ENCODE measurements around the gene ADARB2. TPM values are rescaled to one million over a fixed set of nuclear protein-coding genes. Genes with fewer than 3 reads are reported as not detected.
"Not testable (repeated sequence)": the region's sequence is repeated elsewhere in the genome, so short reads cannot be mapped to it uniquely, and the experiment has no call there.

ADARB2 gene
- total RNA-seq, 1 donor from 2014 or later, result under 0.01 TPM

DNA sequence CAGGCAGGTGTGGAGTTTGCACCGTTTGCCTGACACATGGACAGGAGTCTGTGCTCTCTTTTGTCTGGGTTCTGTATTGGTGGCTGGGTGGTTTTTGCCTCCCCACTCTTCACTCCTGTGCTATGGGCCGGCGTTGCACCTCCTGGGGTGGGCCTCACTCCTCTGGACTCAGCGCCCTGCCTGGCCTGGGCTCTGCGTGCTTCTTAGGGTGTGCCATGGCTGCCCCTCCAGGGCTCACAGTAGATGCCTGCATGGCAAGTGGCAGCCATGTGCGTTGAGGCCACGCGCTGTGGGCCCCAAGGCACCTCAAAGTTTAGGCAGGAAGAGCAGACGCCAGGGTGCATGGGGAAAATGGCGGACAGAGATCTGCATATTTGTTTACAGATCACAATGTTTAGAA, 319.8 kb downstream of the ADARB2 start:
- H3K9ac ChIP-seq (ENCODE audit: low read depth in 1 of 3, low read length in 3 of 3), result no peak overlapping the region
- no peaks in the 10 kb centered on the region for H3K9me3 ChIP-seq (ENCODE audit: control insufficient read depth in 3 of 3, low read length in 3 of 3)
- no peaks in the 10 kb centered on the region for H3K4me1 ChIP-seq (ENCODE audit: control insufficient read depth in 3 of 3, insufficient read depth in 3 of 3, low read length in 3 of 3)
- no peaks in the 10 kb centered on the region for H3K36me3 ChIP-seq (ENCODE audit: control insufficient read depth in 3 of 3, insufficient read depth in 3 of 3, low read length in 3 of 3)
- no peak overlapping the region for H3K27ac ChIP-seq (ENCODE audit: low read depth, low read length)
- H3K4me3 ChIP-seq (ENCODE audit: low read length in 3 of 3), result no peak overlapping the region
- peaks cover 7 to 34% (median 11%) of the 10 kb centered on the region in 3 donors for H3K27me3 ChIP-seq (ENCODE audit: control insufficient read depth in 3 of 3, insufficient read depth in 3 of 3, low read length in 3 of 3)

DNA sequence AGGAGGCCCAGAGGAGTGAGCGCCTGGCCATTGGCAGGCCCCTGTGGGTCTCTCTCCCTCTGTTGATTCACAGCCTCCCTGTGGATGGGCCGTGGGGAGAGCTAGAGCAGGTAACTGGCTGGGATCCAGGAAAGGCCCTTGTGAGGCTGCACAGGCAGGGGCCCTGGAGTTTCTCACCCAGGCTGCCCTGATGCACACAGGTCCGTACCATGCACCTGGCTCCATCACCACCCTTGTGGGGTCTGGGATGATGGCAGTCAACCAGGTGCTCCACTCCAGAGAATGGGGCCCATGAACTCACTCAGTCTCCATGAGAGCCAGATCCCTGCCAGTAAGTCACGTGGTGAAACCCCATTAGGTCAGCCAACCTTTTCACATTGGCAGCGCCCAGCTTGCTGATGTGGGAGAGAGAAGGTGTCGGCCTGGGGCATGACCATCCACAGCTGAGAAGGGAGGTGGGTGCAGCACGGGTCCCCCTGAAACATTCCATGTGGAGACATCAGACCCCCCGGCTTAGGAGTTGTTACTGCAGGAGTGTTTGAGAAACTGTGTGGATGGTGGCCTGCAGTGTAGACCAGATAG, 320.8 kb downstream of the ADARB2 start:
- Histone ChIP-seq H3K36me3 (ENCODE audit: control insufficient read depth in 3 of 3, insufficient read depth in 3 of 3, low read length in 3 of 3) (no peaks in the 10 kb centered on the region), H3K4me1 (ENCODE audit: control insufficient read depth in 3 of 3, insufficient read depth in 3 of 3, low read length in 3 of 3) (no peaks in the 10 kb centered on the region), H3K9ac (ENCODE audit: low read depth in 1 of 3, low read length in 3 of 3) (no peak overlapping the region), H3K27ac (ENCODE audit: low read depth, low read length) (no peak overlapping the region), H3K9me3 (ENCODE audit: control insufficient read depth in 3 of 3, low read length in 3 of 3) (no peaks in the 10 kb centered on the region), H3K27me3 (ENCODE audit: control insufficient read depth in 3 of 3, insufficient read depth in 3 of 3, low read length in 3 of 3) (peaks cover 7 to 34% (median 9%) of the 10 kb centered on the region in 3 donors), H3K4me3 (ENCODE audit: low read length in 3 of 3) (no peak overlapping the region)

DNA sequence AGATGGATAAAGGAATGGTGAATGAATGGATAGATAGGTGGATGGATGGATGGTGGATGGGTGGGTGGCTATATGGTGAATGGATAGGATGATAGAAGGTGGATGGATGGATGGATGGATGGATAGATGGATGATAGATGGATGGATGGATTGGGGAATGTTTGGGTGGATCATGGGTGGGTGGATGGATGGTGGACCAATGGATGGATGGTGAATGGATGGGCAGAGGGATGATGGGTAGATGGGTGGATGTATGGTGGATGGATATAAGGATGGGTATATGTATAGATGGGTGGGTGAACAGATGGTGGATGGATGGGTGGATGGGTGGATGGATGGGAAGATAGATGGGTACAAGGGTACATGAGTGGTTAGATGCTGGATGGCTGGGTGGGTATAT, 322.4 kb downstream of the ADARB2 start:
- Histone ChIP-seq H3K27ac (ENCODE audit: low read depth, low read length) (no peak overlapping the region), H3K4me1 (ENCODE audit: control insufficient read depth in 3 of 3, insufficient read depth in 3 of 3, low read length in 3 of 3) (no peaks in the 10 kb centered on the region), H3K9ac (ENCODE audit: low read depth in 1 of 3, low read length in 3 of 3) (no peak overlapping the region), H3K9me3 (ENCODE audit: control insufficient read depth in 3 of 3, low read length in 3 of 3) (no peaks in the 10 kb centered on the region), H3K36me3 (ENCODE audit: control insufficient read depth in 3 of 3, insufficient read depth in 3 of 3, low read length in 3 of 3) (no peaks in the 10 kb centered on the region), H3K4me3 (ENCODE audit: low read length in 3 of 3) (no peak overlapping the region), H3K27me3 (ENCODE audit: control insufficient read depth in 3 of 3, insufficient read depth in 3 of 3, low read length in 3 of 3) (peaks cover 4 to 23% (median 6%) of the 10 kb centered on the region in 3 donors)

DNA sequence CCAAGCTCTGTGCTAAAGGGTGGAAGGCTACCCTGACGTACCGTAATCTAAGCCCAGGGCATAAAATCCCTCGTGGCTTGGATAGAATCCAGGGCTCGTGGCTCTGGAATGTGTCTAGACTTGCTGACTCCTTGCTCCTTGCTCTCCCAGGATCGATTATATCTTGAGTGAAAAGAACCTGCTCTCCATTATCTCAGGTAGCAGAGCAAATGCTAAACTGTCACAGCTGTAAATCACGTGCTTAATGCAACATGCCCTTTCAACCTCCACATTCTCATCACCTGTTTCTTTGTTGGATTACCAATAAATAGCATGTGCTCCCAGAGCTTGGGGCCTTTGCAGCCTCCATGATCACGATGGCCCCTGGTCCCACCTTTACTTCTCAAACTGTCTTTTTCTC, 323.0 kb downstream of the ADARB2 start:
- H3K36me3 ChIP-seq (ENCODE audit: control insufficient read depth in 3 of 3, insufficient read depth in 3 of 3, low read length in 3 of 3); H3K4me1 ChIP-seq (ENCODE audit: control insufficient read depth in 3 of 3, insufficient read depth in 3 of 3, low read length in 3 of 3); H3K9me3 ChIP-seq (ENCODE audit: control insufficient read depth in 3 of 3, low read length in 3 of 3); H3K9ac ChIP-seq (ENCODE audit: low read depth in 1 of 3, low read length in 3 of 3); H3K27ac ChIP-seq (ENCODE audit: low read depth, low read length); H3K4me3 ChIP-seq (ENCODE audit: low read length in 3 of 3): not testable (repeated sequence)
- H3K27me3 ChIP-seq (ENCODE audit: control insufficient read depth in 3 of 3, insufficient read depth in 3 of 3, low read length in 3 of 3), result peaks cover under 1 to 18% (median 4%) of the 10 kb centered on the region in 3 donors

DNA sequence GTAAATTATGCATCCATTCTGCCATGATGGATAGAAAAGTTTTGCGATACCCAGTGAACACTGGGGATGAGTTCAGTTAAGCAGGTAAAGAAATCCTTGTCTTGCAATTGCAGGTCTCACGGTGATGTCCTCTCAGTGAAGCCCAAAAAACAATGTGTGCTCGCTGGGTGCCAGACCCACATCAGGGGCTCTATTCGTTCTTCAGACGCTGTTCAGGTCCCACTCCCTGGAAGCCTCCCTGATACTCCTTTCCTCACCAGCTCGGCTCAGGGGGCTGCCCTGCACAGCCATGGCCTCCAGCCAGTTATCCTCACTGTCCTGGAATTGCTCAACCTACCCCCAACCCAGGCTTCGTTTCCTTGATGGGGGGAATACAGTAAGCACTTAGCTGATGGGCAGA, 323.5 kb downstream of the ADARB2 start:
- Histone ChIP-seq H3K9ac (ENCODE audit: low read depth in 1 of 3, low read length in 3 of 3) (no peak overlapping the region), H3K36me3 (ENCODE audit: control insufficient read depth in 3 of 3, insufficient read depth in 3 of 3, low read length in 3 of 3) (no peaks in the 10 kb centered on the region), H3K9me3 (ENCODE audit: control insufficient read depth in 3 of 3, low read length in 3 of 3) (no peaks in the 10 kb centered on the region), H3K4me1 (ENCODE audit: control insufficient read depth in 3 of 3, insufficient read depth in 3 of 3, low read length in 3 of 3) (no peaks in the 10 kb centered on the region), H3K27ac (ENCODE audit: low read depth, low read length) (no peak overlapping the region), H3K4me3 (ENCODE audit: low read length in 3 of 3) (no peak overlapping the region), H3K27me3 (ENCODE audit: control insufficient read depth in 3 of 3, insufficient read depth in 3 of 3, low read length in 3 of 3) (peaks cover 0 to 17% (median 3%) of the 10 kb centered on the region in 3 donors)

DNA sequence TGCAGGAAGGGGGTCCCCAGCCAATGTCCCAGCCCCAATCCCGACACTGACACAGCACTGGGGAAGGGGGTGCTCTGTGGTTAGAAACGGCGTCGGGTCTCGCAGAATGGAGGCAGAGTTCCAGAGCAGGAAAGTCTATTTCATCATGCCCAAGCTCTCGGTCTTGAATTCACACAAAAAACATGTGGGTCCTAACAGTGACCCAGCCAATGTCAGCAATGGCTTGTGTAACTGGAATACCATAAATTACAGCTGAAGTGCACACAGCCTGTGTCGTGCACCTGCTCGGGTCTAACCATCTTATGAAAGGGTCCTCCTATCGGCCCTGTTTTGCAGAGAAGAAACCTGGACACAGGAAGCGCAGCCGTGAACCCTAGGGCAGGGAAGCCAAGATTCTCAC, 324.1 kb downstream of the ADARB2 start:
- Histone ChIP-seq H3K4me1 (ENCODE audit: control insufficient read depth in 3 of 3, insufficient read depth in 3 of 3, low read length in 3 of 3) (no peaks in the 10 kb centered on the region), H3K4me3 (ENCODE audit: low read length in 3 of 3) (no peak overlapping the region), H3K9me3 (ENCODE audit: control insufficient read depth in 3 of 3, low read length in 3 of 3) (no peaks in the 10 kb centered on the region), H3K27me3 (ENCODE audit: control insufficient read depth in 3 of 3, insufficient read depth in 3 of 3, low read length in 3 of 3) (peaks cover 0 to 13% (median 3%) of the 10 kb centered on the region in 3 donors), H3K27ac (ENCODE audit: low read depth, low read length) (no peak overlapping the region), H3K36me3 (ENCODE audit: control insufficient read depth in 3 of 3, insufficient read depth in 3 of 3, low read length in 3 of 3) (no peaks in the 10 kb centered on the region), H3K9ac (ENCODE audit: low read depth in 1 of 3, low read length in 3 of 3) (no peak overlapping the region)

DNA sequence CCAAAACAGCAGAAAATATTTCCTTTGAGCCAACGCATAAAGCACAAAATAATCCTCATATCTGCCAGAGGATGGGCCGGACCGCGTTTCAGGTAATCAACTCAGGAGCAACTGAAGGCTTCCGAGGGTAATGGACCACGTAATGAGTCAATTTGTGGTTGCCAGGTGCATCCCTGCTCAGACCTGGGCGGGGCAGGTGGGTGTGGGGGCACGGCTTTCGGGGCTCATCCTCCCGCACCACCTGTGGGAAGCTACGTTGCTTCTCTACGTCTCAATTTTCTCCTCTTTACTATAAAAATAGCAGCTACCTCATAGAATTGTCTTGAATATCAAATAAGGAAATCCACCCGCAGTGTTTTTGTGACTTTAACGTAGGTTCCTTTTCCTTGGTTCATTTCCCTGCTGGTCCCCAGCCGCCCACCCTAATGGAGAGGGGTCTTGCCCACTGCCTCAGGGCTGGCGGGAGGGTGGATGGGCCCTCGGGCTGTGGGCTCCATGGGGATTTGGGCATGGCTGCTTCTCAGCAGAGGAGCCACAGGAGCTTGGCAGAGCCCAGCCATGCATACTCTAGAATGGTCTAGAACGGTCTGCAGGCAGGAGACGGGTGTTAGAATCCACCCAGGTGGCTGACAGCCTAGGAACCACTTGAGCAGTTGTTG, 324.7 kb downstream of the ADARB2 start:
- no peaks in the 10 kb centered on the region for H3K4me1 ChIP-seq (ENCODE audit: control insufficient read depth in 3 of 3, insufficient read depth in 3 of 3, low read length in 3 of 3)
- H3K9ac ChIP-seq (ENCODE audit: low read depth in 1 of 3, low read length in 3 of 3), result no peak overlapping the region
- no peak overlapping the region for H3K4me3 ChIP-seq (ENCODE audit: low read length in 3 of 3)
- H3K27me3 ChIP-seq (ENCODE audit: control insufficient read depth in 3 of 3, insufficient read depth in 3 of 3, low read length in 3 of 3), result peaks cover 0 to 7% (median 3%) of the 10 kb centered on the region in 3 donors
- H3K27ac ChIP-seq (ENCODE audit: low read depth, low read length), result no peak overlapping the region
- no peaks in the 10 kb centered on the region for H3K9me3 ChIP-seq (ENCODE audit: control insufficient read depth in 3 of 3, low read length in 3 of 3)
- H3K36me3 ChIP-seq (ENCODE audit: control insufficient read depth in 3 of 3, insufficient read depth in 3 of 3, low read length in 3 of 3), result no peaks in the 10 kb centered on the region

DNA sequence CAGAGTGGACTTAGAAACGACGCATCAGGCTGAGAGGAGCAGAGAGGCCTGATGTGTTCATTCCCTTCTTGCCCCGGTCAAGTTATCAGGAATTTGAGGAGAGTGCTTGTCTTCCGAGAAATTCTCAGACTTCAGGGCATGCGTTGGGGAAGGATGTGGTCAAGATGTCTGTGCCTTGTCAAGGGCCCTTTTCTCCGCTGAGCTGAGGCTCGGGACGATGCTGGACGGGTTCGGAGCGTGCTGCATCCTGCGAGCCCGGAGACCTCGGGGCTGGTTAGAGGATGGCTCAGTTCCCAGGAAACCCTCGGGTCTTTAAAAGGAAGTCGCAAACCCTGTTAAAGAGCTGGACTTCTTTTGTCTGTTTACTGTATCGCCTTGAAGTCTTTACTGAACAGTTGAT, 325.4 kb downstream of the ADARB2 start:
- no peaks in the 10 kb centered on the region for H3K36me3 ChIP-seq (ENCODE audit: control insufficient read depth in 3 of 3, insufficient read depth in 3 of 3, low read length in 3 of 3)
- no peaks in the 10 kb centered on the region for H3K9me3 ChIP-seq (ENCODE audit: control insufficient read depth in 3 of 3, low read length in 3 of 3)
- no peak overlapping the region for H3K27ac ChIP-seq (ENCODE audit: low read depth, low read length)
- H3K27me3 ChIP-seq (ENCODE audit: control insufficient read depth in 3 of 3, insufficient read depth in 3 of 3, low read length in 3 of 3), result peaks cover 0 to 3% (median 2%) of the 10 kb centered on the region in 3 donors
- H3K4me1 ChIP-seq (ENCODE audit: control insufficient read depth in 3 of 3, insufficient read depth in 3 of 3, low read length in 3 of 3), result no peaks in the 10 kb centered on the region
- no peak overlapping the region for H3K9ac ChIP-seq (ENCODE audit: low read depth in 1 of 3, low read length in 3 of 3)
- no peak overlapping the region for H3K4me3 ChIP-seq (ENCODE audit: low read length in 3 of 3)

DNA sequence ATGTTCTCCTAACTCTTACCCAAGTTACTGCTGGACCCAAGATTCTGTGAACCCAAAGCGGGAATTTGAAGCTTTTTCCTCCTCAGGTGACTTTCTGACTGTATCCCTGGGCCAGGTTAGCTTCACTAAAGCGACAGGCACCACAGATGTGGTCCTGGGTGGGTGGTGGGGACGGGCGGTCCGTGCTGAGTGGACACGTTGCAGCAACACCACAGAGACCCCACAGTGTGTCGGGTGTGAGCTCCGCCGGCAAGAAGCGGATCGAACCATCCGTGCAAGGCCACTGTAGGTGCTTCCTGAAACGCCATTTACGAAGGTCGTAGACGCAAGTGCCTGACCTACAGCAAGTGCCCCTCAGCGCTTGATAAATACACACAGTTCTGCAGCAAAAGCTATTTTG, 325.9 kb downstream of the ADARB2 start:
- Histone ChIP-seq H3K9me3 (ENCODE audit: control insufficient read depth in 3 of 3, low read length in 3 of 3) (no peaks in the 10 kb centered on the region), H3K4me3 (ENCODE audit: low read length in 3 of 3) (no peak overlapping the region), H3K27ac (ENCODE audit: low read depth, low read length) (no peak overlapping the region), H3K9ac (ENCODE audit: low read depth in 1 of 3, low read length in 3 of 3) (no peak overlapping the region), H3K4me1 (ENCODE audit: control insufficient read depth in 3 of 3, insufficient read depth in 3 of 3, low read length in 3 of 3) (no peaks in the 10 kb centered on the region), H3K36me3 (ENCODE audit: control insufficient read depth in 3 of 3, insufficient read depth in 3 of 3, low read length in 3 of 3) (no peaks in the 10 kb centered on the region), H3K27me3 (ENCODE audit: control insufficient read depth in 3 of 3, insufficient read depth in 3 of 3, low read length in 3 of 3) (peaks cover 0 to 2% (median under 1%) of the 10 kb centered on the region in 3 donors)

DNA sequence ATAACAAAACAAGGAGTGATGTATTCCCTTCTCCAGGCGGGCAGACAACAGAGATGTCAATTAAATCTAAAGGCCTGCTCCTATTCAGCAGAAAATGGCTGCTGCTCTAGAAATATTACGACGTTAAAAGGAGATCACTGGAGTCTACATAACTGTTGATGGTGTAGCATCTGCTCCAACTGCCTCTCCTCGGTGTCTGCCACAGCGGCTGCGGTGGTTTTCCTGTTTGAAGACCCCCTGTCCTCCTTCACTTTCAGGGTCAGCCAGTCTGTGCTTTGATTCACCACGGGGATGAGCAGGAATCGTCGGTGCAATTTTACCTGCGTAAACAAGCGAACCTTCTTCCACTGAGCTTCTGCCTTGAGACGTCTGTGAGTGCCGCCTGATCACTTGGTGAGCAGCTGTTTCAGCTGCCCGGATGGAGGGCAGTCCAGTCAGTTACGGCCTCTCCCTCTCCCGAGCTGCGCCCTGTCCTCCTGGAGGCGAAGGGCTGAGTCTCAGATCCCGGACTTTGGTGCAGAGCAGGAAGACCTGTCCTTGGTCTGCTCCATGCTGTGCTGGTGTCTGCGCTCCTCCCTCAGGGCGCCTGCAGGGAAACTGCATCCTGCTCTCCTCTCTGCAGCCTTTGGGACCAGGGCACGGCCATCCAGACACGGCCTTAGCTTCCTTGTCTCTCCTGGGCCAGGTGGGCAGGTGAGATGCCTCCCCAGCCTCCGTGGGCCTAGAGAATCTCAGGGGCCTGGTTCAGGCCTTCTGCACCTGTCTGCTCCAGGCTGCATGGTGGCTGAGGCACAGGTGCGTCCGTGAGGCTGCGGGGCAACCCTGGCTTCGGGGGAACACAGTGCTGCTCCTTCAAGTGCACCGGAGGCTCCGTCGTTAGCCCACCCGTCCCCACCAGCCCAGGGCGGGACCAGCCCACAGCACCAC, 326.6 kb downstream of the ADARB2 start:
- H3K9me3 ChIP-seq (ENCODE audit: control insufficient read depth in 3 of 3, low read length in 3 of 3), result no peaks in the 10 kb centered on the region
- H3K27ac ChIP-seq (ENCODE audit: low read depth, low read length), result no peak overlapping the region
- H3K9ac ChIP-seq (ENCODE audit: low read depth in 1 of 3, low read length in 3 of 3), result no peak overlapping the region
- H3K27me3 ChIP-seq (ENCODE audit: control insufficient read depth in 3 of 3, insufficient read depth in 3 of 3, low read length in 3 of 3), result peaks cover 0 to 2% (median 0%) of the 10 kb centered on the region in 3 donors
- H3K4me1 ChIP-seq (ENCODE audit: control insufficient read depth in 3 of 3, insufficient read depth in 3 of 3, low read length in 3 of 3), result no peaks in the 10 kb centered on the region
- H3K4me3 ChIP-seq (ENCODE audit: low read length in 3 of 3), result no peak overlapping the region
- H3K36me3 ChIP-seq (ENCODE audit: control insufficient read depth in 3 of 3, insufficient read depth in 3 of 3, low read length in 3 of 3), result no peaks in the 10 kb centered on the region

All from skeletal muscle tissue (tissue), 4 donors.